Fibroblast of skin of right biceps (primary cell): ENCODE data around the gene AGAP1.
"Not testable (repeated sequence)": the region's sequence is repeated elsewhere in the genome, so short reads cannot be mapped to it uniquely, and the experiment has no call there.

Experiments
- DNase-seq: peaks from one replicate; pipeline ENCODE4 v3.0.0-alpha.2; 2013

AGAP1 gene

DNA sequence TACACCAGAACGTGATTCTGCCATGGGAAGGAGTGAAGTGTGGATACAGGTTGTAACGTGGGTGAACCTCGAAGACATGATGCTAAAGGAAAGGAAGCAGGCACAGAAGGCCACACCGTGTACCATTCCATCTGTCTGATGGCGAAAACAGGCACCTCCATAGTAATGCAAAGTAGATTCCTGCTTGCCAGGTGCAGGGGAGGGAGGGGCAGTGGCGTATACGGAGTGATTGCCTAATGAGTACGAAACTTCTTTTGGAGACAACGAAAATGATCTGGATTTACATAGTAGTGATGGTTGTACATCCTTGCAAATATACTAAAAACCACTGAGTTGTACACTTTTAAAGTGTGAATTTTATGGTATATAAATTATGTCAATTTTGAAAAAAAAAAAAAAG, 567.7 kb downstream of the AGAP1 start:
- no peak for DNase-seq

DNA sequence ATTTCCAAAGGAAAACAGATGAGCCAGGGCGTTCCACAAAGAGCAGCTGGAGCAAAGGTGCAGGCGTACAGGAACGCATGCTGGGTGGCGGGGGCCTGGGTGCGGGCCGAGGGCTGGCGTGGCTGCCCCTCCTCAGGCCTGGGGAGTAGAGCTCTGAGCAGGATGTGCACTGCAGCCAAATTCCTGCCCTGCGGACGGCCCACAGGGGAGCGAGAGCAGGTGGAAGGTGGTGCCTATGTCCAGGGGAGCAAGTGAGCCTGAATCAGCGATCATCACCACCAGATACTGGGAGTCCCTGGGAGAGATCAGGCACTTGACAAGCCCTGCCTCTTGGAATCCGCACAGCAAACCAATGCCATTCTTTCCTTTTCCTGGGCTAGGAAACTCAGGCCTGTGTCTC, 568.1 kb downstream of the AGAP1 start:
- DNase-seq: no peak

DNA sequence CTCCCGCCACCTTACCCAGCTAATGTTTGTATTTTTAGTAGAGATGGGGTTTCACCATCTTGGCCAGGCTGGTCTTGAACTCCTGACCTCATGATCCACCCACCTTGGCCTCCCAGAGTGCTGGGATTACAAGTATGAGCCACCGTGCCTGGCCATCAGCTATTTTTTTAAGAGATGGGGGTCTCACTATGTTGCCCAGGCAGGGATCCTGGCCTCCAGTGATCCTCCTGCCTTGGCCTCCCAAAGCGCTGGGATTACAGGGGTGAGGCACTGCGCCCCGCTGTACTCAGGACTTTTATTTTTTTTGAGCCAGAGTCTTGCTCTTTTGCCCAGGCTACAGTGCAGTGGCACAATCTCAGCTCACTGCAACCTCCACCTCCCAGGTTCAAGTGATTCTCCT, 569.0 kb downstream of the AGAP1 start:
- not testable (repeated sequence) for DNase-seq

DNA sequence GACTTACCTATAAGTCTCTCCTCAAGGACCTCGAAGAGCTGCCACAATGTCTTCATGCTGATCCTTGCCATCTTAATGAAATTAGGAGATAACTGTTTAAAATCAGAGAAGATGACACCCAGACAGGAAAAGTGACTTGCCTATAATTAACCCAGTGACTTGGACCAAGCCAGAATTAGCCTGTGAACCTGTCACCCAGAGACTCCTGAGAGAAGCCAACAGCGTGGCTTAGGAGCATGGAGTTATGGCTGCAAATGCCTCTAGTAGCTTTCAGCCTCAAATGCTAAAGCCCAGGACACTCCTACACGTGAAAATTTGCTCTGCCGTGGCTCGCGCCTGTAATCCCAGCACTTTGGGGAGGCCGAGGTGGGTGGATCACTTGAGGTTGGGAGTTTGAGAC, 570.2 kb downstream of the AGAP1 start:
- DNase-seq: no peak

DNA sequence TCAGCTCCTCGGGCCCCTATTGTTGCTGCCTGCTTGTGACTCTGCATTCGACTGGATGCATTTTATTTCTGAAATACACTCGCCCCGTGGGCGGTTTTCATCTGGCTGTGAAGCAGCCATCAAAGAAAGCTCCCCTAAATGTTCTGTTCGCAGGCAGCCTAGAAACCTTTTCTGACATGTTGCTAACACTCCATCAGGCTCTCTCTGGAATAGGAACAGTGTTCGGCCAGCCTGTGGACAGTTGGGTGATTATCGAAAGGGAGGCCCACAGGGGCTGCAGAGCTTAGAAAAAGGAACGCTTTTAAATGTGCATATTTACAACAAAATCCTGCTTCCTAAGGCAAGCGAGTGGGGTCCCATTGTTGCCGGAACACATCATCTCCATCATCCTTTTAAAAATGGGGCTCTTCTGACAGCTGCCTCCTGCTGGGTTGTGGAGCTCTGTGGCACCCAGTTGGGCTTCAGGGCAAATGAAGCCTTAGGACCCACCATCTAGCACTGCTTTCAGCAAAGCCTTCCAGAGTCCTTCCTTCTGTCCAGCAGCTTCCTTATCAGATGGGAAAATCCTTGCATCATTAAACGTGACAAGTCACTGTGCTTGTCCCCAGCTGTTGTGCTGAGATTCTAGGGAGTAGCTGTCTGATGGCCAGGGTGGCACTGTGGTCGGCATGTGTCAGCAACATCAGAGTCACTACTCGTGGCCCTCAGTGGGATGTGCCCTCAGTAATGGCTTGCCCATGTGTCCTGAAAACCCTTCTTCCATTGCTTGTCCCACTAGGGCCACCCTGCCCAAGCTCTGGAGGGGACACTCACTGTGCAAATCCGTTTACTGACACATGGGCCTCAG, 571.7 kb downstream of the AGAP1 start:
- DNase-seq: no peak

DNA sequence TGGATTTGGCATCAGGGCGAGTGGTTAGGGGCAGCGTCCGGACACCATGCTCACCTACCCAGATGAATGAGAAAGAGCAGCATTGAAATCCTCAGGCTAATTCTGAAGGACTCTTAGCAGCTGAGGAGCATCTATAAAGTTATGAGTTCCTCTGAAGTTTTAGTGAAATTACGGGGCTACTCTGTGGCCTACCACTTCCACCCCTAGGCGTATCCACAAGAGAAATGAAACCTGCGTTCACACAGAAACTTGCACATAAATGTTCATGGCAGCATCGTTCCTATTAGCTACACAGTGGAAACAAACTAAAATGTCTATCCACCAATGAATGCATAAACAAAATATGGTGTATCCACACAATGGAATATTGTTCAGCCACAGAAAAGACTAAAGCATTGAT, 576.4 kb downstream of the AGAP1 start:
- no peak for DNase-seq

DNA sequence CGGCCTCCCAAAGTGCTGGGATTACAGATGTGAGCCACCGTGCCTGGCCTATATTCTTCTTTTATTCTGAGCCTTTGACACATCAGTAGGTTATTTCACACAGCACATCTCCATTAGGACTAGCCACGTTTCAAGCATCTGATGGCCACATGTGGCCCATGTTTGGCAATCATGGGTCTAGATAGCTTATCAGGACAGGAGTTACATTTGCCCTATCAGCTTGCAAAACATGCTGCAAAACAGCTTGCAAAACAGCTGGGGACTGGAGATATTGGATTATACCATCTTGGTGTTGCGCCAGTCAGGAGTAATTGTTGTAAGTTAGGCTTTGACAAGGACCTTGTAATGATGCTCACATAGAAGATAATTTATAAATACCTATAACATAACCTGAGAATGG, 579.4 kb downstream of the AGAP1 start:
- no peak for DNase-seq

DNA sequence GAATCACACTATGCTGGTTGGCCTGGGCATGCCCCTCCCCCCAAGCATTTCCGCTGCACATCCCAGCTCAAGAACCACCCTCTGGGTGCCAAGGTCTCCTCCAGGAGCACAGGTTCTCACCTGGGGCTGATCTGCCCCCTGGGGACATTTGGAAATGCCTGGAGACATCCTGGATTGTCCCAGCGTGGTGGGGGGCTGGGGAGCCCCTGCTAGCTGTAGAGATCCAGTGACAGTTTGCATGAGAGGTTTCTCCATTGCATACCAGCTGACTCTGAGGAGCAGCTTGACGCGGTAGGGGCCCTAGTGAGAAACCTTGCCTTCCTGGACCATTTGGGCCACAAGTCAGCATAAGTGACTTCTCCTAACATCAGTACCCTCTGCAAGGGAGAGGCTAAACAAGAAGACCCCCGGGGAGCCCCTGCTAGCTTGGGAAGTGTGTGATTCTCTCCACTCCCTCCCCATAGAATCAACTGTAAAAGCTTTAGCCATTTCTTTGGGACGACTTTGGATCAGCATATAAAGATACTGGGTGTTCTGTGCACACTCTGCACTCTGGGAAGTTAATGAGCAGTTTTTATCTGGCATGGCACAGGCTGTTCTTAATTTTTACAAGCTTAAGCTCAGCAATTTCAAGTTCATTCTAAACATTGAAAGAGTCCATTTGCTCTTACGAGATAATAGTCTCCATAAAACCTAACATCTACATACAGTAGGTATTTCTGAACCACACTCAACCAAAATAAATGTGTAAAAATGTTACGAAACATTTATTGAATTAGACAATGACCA, 580.2 kb downstream of the AGAP1 start:
- DNase-seq: no peak

DNA sequence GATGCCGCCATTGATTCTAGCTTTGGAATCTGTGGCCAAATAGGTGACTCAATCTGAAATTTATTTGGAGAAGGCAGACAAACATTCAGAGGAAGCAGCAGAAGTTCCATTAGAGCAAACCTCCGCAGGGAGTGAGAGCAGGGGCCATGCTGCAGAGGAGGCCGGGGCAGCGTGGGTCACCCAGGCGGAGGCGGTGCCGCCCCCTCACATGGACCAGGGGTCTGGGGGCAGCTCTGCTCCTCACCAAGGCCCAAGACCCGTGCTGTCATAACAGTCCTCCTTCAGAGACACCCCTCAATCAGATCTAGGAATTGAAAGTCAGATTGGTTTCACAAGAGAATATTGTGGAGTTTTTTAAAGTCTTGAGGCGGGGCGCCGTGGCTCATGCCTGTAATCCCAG, 582.0 kb downstream of the AGAP1 start:
- no peak for DNase-seq

DNA sequence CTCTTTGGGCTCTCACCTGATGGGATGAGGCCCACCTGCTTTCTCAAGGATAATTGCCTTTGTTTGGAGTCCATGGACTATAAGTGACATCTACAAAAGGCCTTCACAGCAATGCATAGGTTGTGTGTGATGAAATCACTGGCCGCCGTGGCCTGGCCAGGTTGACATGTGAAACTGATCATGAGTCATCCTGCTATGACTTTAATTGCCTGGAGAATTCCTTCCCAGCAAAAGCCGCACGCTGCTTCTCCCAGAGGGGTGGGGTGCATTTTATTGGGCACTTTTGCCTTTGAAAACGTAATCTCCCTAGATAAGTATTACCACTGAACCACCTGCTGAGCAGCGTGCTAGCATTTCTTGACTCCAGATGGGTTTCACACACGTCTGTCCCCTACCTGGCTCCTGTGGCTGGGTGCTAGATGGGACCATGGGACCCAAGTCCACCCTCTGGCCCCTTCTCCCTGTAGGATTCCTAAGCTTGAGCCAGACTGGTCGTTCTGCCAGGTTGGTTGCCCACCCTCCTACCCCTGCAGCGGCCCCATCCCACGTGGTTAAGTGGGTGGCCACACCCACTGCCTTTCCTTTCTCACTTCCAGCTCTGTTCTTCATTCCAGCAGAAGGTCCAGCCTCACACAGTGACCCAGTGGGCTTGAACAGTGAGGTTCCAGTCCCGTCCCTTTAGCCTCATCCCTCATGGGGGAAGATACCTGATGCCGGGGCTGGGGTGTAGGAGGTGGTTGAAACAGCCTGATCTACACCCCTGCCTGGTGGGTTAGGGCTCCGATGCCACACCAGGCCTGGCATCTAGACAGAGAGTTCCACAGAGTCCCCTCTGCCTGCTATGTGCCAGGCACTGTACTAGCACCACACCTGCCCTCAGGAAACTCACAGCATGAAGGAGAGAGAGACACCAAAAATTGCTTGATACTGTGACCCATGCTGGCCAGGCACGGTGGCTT, 584.7 kb downstream of the AGAP1 start:
- DNase-seq: peak; percentile 81

DNA sequence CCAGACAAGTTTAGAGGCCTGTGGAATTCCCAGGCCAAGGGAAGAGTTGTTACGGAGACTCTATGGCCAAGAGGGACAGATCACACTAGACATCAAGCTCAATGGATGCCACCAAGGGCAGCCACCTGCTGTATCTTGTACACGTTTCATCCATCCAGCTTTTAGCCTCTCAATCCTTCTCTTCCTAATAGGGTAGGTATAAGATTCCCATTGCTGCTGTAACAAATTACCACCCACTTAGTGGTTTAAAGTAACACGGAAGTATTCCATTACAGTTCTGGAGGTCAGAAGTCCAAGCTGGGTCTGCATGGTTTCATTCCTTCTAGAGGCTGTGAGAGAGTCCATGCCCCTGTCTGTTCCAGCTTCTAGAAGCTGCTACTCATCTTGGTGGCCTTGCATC, 586.6 kb downstream of the AGAP1 start:
- no peak for DNase-seq

DNA sequence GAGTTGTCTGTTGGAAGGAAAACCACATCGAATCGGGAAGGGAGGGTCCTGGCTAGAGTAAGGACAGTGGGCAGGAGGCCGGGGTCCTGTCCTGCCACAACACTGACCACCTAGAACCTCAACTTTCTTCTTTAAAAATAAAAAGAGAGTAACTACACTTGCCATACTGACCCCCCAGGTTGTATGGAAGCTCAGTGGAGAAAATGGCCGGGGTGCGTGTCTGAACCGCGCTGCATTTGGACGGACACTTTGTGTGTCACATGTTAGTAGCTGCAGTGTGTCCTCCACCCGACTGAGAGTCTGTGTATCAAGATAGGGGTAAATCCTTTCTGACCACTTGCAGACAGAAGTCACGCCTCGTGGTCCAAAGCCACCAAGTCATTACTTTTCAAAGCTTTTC, 587.3 kb downstream of the AGAP1 start:
- DNase-seq: no peak

DNA sequence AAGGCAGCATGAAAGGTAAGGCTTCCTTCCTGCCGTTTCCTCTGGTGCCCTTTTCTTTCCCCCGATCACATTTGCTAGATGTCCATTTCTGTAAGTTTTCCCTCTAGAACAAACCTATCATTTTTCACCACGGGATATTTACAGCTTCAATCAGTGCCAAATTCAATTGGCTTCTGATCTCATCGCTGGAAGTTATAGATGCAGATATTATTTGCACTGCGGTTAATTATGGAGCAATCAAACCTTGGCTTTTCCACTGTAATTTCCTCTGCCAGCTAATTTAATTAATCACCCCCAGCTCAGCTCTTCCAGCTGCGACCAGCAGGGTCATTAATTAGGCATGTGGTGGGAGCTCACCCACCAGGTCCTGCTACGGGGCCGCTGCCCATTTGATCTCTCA, 588.2 kb downstream of the AGAP1 start:
- DNase-seq: no peak

DNA sequence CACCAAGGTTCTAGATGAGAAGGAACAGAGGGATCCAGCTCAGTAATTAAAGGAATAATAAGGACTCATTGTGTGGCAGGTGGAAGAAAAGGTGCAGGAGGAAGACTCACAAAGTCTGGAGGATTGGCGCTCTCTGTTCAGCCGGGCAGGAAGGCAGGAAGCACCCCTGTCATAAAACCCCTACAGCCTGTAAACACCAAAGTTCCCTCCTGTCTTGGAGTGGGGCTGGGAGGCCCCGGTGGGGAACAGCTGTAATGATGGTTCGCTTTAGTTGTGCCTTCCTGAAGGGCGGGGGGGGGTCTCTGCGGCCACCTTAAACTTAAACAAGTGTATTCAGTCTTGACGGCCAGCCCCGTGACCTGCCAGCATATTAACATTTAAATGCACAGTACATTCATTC, 590.1 kb downstream of the AGAP1 start:
- DNase-seq: no peak

DNA sequence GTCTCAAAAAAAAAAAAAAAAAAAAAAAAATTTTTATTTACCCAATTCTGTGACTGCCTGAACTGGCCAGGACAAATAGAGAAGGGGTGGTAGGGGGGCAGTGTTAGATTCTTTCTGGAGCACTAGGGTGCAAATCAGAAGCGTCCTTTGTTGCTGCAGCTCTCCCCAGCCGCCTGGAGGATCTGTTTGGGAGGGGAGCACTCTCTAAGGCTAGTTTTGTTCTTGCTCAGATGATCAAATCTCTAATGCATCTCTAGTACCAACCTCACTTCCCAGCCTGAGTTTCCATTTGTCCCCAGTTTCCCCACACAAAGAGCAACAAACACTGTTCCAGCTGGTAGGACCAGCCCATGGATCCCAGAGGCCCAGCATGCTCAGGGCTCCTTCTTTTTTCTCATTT, 591.4 kb downstream of the AGAP1 start:
- DNase-seq: no peak

DNA sequence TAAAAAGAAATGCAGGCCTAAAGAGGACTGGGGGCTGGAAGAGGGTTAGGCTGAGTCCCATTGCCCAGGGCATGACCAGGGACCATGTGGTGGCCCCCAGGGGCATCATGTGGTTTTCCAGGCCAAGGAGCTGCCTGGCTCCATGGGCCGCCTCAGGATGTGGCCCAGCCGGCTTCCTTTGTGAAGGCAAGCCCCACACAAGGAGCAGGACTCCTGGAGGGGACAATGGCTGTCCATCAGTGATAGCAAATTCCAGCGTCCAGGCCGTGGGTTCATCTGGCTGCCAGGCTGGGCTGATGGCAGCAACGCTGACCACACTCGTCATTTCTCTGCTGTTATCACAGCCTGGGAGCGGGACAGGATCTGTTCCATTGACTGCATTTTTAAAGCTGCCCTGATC, 591.8 kb downstream of the AGAP1 start:
- no peak for DNase-seq

DNA sequence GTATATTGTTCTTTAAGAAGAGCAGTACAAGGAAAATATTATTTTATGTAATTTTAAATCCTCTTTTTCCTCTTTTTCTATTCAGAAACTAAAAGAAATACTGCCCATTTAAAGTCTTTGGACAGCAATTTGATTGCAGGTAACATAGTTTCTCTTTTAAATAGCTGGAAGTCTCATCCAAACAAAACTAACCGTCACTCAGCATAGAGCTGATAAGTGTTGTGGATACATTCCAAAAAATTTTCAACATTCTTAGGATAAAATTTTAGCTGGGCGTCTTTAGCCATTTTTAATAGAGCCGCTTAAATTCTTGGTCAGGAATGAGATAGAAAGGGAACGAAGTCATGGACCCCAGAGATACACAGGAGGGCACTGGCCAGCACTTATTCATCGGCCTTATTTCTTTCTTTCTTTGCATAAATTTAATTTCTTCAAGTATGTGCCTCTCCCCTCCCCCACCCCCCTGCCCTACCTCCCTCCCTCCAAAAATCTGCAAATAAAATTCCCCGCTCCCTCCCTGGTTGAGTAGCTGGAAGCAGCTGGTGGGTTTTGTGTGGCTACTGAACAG, 592.6 kb downstream of the AGAP1 start:
- DNase-seq: no peak

DNA sequence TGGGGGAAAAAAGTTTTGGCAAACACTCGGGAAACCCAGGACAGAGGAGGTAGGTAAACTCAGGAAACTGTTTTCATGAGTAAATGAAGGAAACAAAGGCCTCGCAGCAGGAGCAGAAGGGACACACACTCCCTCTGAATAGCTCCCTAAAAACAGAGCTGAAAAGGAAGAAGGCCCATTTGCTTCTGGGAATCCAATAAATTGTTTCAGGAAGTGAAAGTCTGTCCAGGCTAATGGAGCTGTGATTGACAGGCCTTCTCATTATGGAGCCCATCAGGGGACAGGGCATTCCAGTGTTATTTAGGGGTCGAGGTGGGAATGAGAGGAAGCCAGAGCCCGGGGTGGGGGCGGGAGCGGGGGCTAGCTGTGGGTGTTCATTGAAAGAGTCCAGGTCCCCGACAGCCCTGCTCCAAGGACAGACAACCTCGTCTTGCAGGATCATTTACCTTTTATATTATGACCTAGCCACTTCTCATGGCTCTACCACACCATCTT, 593.2 kb downstream of the AGAP1 start:
- DNase-seq: no peak

DNA sequence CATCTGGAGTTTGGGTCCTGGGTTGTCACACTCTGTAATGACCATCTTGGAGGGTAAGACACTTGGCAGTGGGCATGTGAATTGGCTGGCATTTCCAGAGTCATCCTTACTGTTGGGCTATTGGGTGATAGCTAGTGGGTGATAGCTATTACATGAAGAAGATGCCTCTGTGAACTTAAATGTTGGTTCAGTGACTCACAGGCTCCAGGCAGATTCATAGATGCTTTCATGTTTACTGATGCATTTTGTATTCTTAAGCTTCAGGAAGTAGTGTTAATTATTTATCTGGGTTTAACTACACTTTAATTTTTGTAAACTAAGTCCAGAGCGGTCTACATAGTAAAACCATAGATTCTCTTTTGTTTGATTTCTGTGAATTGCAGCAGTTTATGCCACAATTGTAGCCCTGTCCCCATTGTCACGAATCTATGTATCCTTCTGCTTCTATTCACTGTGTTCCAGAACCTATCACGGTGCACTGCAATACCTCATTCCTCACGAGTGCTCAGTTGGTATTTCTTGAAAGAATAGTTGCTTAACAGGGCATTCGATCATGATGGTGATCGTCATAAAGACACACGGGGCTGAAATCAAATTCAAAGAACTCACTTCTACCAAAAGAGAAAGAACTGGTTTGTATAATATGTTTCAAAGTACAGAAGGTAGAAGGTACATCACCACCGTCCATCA, 594.7 kb downstream of the AGAP1 start:
- no peak for DNase-seq

DNA sequence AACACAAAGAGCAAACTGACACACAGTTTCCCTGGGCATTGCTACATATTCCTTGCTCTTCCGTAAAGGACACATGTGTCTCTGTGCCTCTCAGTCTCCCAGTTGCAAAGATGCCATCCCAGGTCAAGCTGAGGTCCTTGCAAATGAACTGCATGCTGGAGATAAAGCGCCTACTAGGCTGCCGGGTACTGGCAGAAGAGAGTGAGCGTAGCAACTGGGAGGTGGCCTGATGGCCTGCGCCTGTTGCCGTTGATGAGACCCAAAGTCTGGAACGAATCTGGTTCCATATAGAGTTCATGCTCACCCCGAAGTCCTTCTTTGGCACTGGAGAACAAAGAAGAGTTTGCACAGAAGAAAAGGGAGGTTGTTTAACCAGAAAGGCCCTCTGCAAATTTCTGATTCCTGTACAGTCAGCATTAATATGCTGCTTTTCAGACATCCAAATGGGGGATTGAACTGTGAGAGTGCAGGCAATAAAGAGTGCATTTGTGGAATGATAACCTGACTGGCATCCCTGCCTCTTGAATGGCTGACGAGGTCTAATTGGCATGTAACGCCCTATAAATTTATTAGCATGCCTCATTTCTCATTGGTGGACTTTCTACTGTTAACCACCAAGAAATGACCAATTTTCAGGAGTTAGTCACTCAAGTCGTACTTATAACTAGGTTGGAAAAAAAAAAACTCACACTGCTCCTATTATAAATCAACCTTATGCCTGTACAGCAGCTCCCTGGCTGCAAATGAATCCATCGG, 595.6 kb downstream of the AGAP1 start:
- peak; percentile 76 for DNase-seq

DNA sequence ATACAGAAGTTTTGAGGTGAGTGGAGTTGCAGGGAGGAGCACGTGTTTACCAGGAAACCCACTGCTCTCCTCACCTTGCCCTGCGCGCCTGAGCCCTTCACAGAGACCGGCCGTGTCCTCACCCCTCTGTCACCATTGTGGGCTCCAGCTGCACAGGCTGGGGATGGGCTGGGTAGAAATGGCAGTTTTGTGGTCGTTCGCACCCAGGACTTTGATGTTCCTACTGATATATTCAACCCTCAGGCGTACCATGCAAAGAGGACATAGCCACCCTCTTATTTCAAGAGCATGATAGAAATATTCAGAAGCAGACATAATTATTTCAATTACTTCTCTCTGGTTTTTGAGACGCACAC, 596.2 kb downstream of the AGAP1 start:
- DNase-seq: no peak
